ENCODE measurements around the gene TINCR.

GRCh38 chr19:5571777-5572176, 4.0 kb upstream of the TINCR start:
- TF ChIP-seq POLR2A (IDR thresholded peaks at IDR 0.05): no peak
- TF ChIP-seq CTCF (IDR thresholded peaks at IDR 0.05): no peak
- no peak for TF ChIP-seq POLR2AphosphoS5 (IDR thresholded peaks at IDR 0.05)

Data from prostate gland (tissue), 2 donors.